GM23338 (cell line): ENCODE results near the gene PDE6A.

Experiments
- CREB1 ChIP-seq: fragments of 250-450 bp; sonication (Bioruptor Pico); IDR thresholded peaks from 2 replicates; pipeline ENCODE4 v1.5.0; 2020; ENCODE audit warnings: low read depth, mild to moderate bottlenecking, moderate library complexity
- EZH2 ChIP-seq: fragments of 200-600 bp; sonication (generic); IDR thresholded peaks from one replicate; pipeline ENCODE4 v1.8.0; 2017; ENCODE audit warnings: antibody characterized with exemption, mild to moderate bottlenecking, low read depth; ENCODE audit not compliant: unreplicated experiment
- EZH2phosphoT487 ChIP-seq: fragments of 200-600 bp; sonication (generic); IDR thresholded peaks from one replicate; pipeline ENCODE4 v1.8.1; 2018; ENCODE audit warnings: antibody characterized with exemption; ENCODE audit not compliant: unreplicated experiment
- NANOG ChIP-seq: IDR thresholded peaks from 2 replicates; pipeline ENCODE4 v1.6.1; 2016; ENCODE audit warnings: antibody characterized with exemption, borderline replicate concordance
- POLR2AphosphoS5 ChIP-seq: IDR thresholded peaks from 2 replicates; pipeline ENCODE4 v1.6.1; 2016; ENCODE audit warnings: antibody characterized with exemption, low read depth
- TF ChIP-seq, protein P1 (sequence below), 2 experiments: fragments of 200-600 bp in 1 of 2; sonication (generic) in 1 of 2; conservative IDR thresholded peaks; 2 replicates each; pipeline versions ENCODE4 v1.5.1 to v1.6.1; 2016 to 2017; ENCODE audit warnings: antibody characterized with exemption in 2 of 2, low read depth in 2 of 2, mild to moderate bottlenecking in 2 of 2, moderate library complexity in 1 of 2
- TF ChIP-seq, protein P2 (sequence below): IDR thresholded peaks from 2 replicates; pipeline ENCODE4 v1.6.1; 2016; ENCODE audit warnings: antibody characterized with exemption
- TF ChIP-seq, protein P3 (sequence below): IDR thresholded peaks from one replicate; pipeline ENCODE4 v1.6.1; 2018; ENCODE audit warnings: antibody characterized with exemption; ENCODE audit not compliant: unreplicated experiment

DNA sequence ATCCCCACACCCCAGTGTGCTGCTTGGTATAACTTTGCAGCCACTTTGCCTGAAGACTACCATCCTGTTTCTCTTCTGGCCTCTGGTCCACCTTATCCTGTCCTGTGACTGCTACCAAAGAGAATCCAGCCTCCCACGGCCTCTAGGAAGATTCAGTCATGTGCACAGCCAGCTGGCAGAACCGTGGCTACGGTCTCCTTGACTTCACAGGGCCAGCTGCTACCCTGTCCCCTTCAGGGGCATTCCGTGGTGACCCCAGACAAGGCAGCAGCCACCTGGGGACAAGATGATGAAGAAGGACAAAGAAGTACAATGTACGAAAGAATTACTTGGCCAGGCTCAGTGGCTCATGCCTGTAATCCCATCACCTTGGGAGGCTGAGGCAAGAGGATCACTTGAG lies 98.6 kb downstream of the PDE6A start:
- TF ChIP-seq, protein P1, sequence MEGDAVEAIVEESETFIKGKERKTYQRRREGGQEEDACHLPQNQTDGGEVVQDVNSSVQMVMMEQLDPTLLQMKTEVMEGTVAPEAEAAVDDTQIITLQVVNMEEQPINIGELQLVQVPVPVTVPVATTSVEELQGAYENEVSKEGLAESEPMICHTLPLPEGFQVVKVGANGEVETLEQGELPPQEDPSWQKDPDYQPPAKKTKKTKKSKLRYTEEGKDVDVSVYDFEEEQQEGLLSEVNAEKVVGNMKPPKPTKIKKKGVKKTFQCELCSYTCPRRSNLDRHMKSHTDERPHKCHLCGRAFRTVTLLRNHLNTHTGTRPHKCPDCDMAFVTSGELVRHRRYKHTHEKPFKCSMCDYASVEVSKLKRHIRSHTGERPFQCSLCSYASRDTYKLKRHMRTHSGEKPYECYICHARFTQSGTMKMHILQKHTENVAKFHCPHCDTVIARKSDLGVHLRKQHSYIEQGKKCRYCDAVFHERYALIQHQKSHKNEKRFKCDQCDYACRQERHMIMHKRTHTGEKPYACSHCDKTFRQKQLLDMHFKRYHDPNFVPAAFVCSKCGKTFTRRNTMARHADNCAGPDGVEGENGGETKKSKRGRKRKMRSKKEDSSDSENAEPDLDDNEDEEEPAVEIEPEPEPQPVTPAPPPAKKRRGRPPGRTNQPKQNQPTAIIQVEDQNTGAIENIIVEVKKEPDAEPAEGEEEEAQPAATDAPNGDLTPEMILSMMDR (conservative IDR thresholded peaks at IDR 0.05; ENCODE audit: low read depth in 2 of 2) = no peak
- no peak for TF ChIP-seq EZH2
- TF ChIP-seq POLR2AphosphoS5 = no peak
- TF ChIP-seq CREB1 (CRISPR knock-in tag) = no peak
- TF ChIP-seq, protein P2, sequence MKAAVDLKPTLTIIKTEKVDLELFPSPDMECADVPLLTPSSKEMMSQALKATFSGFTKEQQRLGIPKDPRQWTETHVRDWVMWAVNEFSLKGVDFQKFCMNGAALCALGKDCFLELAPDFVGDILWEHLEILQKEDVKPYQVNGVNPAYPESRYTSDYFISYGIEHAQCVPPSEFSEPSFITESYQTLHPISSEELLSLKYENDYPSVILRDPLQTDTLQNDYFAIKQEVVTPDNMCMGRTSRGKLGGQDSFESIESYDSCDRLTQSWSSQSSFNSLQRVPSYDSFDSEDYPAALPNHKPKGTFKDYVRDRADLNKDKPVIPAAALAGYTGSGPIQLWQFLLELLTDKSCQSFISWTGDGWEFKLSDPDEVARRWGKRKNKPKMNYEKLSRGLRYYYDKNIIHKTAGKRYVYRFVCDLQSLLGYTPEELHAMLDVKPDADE = no peak
- TF ChIP-seq, protein P3, sequence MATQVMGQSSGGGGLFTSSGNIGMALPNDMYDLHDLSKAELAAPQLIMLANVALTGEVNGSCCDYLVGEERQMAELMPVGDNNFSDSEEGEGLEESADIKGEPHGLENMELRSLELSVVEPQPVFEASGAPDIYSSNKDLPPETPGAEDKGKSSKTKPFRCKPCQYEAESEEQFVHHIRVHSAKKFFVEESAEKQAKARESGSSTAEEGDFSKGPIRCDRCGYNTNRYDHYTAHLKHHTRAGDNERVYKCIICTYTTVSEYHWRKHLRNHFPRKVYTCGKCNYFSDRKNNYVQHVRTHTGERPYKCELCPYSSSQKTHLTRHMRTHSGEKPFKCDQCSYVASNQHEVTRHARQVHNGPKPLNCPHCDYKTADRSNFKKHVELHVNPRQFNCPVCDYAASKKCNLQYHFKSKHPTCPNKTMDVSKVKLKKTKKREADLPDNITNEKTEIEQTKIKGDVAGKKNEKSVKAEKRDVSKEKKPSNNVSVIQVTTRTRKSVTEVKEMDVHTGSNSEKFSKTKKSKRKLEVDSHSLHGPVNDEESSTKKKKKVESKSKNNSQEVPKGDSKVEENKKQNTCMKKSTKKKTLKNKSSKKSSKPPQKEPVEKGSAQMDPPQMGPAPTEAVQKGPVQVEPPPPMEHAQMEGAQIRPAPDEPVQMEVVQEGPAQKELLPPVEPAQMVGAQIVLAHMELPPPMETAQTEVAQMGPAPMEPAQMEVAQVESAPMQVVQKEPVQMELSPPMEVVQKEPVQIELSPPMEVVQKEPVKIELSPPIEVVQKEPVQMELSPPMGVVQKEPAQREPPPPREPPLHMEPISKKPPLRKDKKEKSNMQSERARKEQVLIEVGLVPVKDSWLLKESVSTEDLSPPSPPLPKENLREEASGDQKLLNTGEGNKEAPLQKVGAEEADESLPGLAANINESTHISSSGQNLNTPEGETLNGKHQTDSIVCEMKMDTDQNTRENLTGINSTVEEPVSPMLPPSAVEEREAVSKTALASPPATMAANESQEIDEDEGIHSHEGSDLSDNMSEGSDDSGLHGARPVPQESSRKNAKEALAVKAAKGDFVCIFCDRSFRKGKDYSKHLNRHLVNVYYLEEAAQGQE = no peak
- no peak for TF ChIP-seq NANOG
- TF ChIP-seq EZH2phosphoT487 = no peak
